Pons (tissue), 1 donor: Measurements from ENCODE around the gene TRIO.

ENCODE experiments used
- DNase-seq: peaks from one replicate; pipeline ENCODE4 v3.0.0-alpha.2; 2016; ENCODE audit warnings: low spot score

The TRIO gene

DNA sequence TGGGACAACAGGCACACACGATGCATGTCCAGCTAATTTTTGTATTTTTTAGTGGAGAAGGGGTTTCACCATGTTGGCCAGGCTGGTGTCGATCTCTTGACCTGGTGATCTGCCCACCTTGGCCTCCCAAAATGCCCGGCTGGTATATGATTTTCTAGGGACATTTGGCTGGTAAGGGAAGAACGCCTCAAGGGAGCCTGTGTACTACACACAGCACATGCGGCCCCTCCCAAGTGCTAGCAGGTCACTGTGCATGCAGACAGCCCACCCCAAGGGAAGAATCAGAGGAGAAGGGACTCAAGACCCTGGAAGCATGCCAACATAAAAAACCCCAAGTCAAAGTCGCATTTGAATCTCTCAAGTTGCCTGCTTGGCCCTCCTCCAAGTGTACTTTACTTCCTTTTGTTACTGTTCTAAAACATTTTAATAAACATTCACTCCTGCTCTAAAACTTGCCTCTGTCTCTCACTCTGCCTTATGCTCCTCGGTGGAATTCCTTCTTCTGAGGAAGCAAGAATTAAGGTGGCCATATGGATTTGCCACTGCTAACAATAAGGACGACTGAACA is 414.1 kb downstream of the TRIO start:
- DNase-seq = peak; percentile 54

DNA sequence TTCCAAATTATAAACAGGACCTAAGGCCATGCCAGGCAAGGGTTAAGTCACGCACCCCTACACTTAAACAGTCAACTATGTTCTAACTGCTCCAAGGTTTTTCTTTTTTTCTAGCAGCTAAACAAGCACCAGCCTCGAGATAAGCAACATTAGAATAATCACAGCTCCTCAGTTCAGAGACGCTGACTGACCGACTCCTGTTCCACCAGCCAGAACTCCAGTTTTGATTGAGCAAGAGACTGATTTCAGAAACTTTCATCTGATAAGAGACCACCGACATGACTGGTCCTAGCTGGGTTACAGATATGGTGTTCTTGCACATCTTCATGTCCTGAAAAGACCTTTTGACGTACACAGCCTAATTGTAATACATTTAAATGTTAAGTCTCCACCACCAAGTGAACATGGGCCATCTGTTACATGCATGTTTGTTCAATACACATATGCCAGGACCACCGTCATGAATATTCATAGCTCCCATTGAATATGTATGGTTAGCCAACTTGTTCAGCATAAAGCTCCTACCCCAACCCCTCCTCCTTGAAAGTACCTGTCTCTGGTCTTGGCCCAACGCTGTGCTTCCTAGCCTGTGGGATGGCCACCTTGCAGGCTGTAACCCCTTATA is 414.8 kb downstream of the TRIO start:
- DNase-seq = no peak
